Stimulated activated CD4-positive, alpha-beta T cell treated with anti-CD3 and anti-CD28 coated beads, TNF-alpha, amount 100 ng/mL, for 4 hours (primary cell): ENCODE results near the gene TLCD4.
A peak's percentile ranks its signal among the peaks of the same experiment; 100 is the strongest.
"Not testable (repeated sequence)": the region's sequence is repeated elsewhere in the genome, so short reads cannot be mapped to it uniquely, and the experiment has no call there.

Experiments
- DNase-seq, 3 experiments: peaks; one replicate each; pipeline ENCODE4 v3.0.0-alpha.2; 2020; ENCODE audit warnings: low read depth in 3 of 3

Gene TLCD4, protein sequence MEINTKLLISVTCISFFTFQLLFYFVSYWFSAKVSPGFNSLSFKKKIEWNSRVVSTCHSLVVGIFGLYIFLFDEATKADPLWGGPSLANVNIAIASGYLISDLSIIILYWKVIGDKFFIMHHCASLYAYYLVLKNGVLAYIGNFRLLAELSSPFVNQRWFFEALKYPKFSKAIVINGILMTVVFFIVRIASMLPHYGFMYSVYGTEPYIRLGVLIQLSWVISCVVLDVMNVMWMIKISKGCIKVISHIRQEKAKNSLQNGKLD

DNA sequence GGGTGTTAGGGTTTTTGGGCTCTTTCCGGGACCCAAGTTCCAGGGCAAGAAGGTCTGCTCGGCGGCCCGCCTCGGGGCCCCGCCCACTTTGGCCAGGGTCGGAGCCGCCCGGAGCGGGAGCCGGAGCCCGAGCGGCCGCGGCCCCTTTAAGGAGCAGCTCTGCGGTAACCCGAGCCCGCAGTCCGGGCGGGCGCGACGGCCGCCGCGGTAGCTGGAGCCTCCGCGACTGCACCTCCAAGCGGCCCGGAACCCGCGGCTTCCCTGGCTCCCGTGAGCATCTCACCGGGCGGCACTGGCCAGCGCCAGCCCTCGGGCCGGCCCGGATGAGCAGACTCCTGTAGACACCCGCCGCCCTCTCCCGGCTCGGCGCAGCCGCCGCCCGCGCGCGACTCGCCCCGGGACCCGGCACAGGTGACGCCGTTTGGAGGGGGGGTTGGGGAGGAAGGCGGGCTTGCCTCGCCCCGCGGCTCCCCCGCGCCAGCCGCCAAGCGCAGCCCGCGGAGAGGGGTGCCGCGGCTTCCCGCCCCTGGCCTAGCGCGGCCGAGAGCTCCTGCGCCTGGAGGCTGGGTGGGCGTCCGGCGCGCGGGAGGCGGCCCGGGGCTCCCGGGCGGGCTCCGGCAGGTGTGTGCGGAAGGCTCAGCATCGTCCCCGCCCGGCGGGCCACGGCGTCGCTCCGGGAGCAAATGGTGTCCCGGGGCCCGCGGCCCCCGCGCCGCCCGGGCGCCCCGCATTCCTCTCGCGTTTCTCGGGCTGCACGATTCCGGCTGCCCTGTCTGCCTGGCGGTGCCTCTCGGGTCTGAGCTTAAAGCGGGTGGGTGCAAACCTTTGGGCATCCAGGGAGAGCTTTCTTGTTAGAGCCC lies at the start of gene TLCD4:
Gene TLCD4, plus strand, starts transcription at position 149 of the 860 bp plus-strand sequence. CDS start 26,547 bp downstream, outside the sequence.
- DNase-seq: peak in 2 of 3 experiments; percentile 15 to 22

GRCh38 chr1:95067568-95067967 lies 49.6 kb upstream of the TLCD4 start:
- no peak for DNase-seq

- DNase-seq: no peak
Measured at GRCh38 chr1:95068956-95069709, 48.0 kb upstream of the TLCD4 start.

DNA sequence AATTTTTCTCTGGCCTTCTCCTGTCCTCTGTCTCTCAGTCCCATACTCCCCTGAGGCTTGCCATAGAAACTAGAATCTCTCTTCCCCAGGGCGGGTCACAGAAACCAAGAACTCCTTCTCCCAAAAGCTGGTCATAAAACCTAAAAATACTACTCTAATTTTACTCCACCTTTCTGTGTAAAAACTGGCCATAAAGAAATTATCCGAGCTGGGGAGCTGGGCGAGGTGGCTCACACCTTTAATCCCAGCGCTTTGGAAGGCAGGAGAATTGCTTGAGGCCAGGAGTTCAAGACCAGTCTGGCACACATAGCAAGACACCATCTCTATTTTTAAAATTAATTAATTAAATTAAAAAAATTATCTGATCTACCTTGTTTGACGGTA lies 47.5 kb upstream of the TLCD4 start:
- no peak for DNase-seq

DNA sequence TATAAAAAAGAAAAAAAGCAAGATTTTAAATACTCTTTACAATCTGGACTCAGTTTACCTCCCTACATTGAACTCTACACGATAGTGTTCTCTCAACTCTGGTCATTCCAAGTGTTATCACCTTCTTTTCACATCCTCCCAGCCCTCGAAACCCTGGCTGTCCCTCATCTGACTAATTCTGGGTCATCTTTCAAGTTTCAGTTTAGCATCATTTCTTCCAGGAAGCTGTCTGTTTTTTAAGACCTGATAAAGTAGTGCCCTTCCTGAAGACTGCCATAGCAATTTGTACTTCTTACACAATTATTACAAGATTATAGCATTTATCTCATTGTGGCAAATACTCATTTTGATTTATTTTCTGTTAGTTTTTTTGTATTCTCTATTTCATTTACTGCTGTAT lies 45.6 kb upstream of the TLCD4 start:
- DNase-seq: no peak

DNA sequence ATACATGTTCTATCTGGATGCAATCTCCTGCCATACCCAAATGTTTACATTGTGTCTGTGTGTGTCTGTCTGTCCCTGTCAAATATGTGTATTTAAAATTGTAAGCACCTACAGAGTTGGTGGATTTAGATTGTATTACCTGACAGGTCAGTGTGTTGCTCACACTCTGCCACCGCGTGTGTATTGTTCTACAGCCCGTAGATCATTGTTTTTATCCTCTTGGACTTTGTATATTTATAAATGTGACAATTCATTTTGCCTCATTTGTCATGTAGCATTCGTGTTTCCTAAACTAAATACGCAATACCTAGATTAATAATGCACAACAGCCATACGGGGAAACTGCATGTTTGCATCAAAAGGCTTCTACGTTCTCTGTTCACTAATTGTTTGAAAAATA lies 45.0 kb upstream of the TLCD4 start:
- no peak for DNase-seq

GRCh38 chr1:95072532-95073419 lies 44.4 kb upstream of the TLCD4 start, which contains the start of gene ALG14:
Gene ALG14, minus strand, starts transcription at chr1:95072951. Its CDS starts 53 bp downstream, at chr1:95072898.
- peak; percentile 83 to 88 (median 86) for DNase-seq

GRCh38 chr1:95073446-95073845 lies 43.7 kb upstream of the TLCD4 start:
- DNase-seq: no peak

DNA sequence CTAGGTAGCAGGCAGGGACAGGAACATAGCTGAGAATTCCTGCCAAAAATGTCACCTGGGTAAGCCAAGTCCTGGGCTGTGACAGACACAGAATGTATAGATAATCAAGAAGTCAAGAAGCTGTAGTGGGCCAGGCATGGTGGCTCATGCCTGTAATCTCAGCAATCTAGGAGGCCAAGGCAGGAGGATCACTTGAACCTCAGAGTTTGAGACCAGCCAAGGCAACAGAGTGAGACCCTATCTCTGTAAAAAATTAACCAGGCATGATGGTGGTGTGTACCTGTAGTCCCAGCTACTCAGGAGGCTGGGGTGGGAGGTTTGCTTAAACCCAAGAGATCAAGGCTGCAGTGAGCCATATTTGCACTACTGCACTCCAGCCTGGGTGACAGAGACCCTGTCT lies 41.1 kb upstream of the TLCD4 start:
- DNase-seq: no peak

DNA sequence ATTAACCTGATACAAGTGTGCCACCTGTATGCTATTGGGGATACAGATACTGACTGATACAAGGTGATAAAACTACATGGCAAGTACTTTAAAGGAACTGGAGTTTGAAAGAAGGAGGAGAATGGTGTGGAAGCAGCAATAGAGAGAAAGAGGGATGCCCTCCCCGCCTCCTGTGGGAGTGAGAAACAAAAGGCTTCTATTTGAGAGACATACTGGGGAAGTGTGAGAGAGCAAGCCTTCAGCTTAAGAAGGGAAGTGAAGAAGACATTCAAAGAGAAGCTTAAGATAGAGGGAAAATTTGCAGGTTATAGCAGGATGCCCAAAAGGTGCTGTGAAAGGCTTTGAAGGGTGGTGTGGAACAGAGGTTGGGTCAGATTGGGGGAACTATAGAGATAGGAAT lies 36.7 kb upstream of the TLCD4 start:
- no peak for DNase-seq

- no peak for DNase-seq
Measured at GRCh38 chr1:95080879-95081278, 36.3 kb upstream of the TLCD4 start.

DNA sequence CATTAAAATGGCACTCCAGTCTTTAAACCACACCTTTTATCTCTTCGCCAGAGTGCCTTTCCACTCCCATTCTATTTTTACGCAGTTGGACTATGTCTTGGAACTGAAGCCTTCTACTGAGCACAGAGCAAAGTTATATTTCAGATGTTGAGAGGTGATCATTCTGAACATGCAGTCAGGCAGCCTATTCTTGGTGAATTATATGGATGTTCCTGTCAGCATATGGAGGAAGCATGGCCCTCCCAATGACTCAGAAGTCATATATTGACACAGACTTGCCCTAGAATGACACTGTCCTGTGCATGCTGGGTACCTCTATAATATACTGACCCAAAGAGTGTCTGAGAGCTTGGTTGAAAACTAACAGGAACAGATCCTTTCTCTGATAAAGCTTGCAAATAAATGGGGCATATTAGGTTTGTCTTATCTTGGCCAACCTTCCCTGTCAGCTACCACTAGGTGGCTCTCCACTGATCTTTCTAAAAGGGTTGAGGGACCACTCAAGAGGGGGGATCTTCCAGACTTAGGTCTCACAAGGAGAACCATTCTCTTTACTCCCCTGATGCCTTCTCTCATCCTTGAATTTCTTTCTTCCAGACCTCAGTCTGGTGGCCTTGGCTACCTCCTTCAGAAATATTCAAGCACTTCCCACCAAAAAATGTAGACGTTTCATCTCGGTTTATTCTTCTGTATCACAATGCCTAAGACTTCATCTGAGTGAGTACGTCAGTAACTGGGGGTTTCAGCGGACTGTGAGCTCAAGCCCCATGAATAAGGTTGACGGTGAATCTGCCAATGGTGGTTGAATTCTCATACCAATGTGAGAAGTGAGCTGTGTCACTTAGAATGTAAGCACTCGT lies 32.6 kb upstream of the TLCD4 start:
- no peak for DNase-seq

- no peak for DNase-seq
Measured at GRCh38 chr1:95085376-95085775, 31.8 kb upstream of the TLCD4 start.

DNA sequence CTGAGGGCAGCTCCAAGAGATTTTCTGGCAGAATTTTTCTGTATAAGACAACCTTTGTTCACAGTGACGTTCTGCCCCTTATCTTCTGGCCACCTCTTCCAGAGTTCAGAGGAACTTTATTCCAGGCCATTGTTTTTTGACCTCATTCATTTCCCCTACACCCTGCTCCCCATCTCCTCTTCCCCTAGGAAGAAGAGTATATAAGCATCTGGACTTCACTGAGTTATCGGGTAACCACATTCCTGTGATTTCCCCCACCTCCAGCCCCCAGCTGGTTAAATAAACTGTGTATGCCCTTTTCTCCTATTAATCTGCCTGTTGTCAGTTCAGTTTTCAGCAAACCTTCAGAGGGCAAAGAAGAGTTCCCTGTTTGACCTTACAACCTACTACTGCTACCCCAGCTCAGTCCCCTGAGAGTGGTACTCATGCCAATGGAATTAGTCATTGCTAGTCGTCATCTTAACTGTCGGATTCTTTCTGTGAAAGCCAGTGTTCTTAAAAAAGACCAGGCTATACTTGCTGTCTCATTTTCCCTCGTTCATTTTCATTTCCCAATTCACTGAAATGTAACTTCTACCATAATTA lies 30.1 kb upstream of the TLCD4 start:
- no peak for DNase-seq

GRCh38 chr1:95088303-95088702 lies 28.9 kb upstream of the TLCD4 start:
- DNase-seq: no peak

DNA sequence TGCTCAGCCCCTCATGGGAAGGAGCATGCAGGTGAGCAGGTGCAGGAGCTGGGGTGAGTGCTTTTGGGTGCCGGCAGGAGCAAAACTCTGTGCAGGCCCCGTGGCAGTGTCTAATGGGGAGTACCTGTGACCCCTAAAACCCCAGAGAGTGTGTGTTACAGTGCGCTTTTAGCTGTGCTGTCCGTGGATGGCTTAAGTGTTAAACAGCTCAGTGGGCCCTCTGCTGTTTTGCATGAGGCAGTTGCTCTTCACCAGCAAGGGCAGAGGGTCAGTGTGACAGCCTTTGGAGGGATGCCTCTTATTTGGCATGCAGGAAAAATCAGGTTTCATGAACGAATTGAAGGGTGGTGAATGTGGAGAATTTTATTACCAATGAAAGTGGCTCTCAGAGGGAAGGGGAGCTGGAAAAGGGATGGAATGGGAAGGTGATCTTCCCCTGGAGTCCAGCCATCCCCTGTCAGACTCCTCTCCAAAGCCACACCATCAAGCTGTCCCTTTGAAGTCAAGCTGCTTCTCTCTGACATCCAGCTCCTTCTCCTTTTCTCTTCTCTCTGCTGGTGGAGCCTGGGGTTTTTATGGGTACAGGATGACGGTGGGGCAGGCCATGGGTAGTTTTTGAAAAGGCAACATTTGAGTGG lies 27.4 kb upstream of the TLCD4 start:
- no peak for DNase-seq

- not testable (repeated sequence) for DNase-seq
Measured at GRCh38 chr1:95091290-95091689, 25.9 kb upstream of the TLCD4 start.

- not testable (repeated sequence) for DNase-seq
Measured at GRCh38 chr1:95092891-95093290, 24.3 kb upstream of the TLCD4 start.

DNA sequence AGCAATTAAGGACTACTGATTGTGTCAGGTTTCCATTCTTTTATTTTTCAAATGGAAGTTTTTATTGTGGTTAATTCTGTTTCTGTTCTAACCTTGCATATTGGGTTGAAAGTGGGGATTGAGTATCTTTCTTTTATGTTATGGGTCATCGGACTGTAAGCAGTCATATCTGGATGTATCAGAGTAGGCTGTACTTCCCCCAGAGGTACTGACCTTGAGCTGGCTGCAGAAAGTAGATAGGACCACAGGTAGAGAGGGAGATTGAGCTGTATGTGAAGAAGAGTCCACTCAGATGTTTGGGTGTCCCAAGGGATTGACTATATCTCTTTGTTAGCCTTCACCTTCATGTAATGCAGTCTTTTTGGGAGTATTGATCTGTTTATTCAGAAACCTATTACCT lies 23.9 kb upstream of the TLCD4 start:
- no peak for DNase-seq
